ENCODE measurements around the gene SLC25A41. TPM values are rescaled to one million over a fixed set of nuclear protein-coding genes. Genes with fewer than 3 reads are reported as not detected.
A peak's percentile ranks its signal among the peaks of the same experiment; 100 is the strongest.

The SLC25A41 gene
- total and polyA plus RNA-seq, 9 of the 15 experiments (the other 6 are each of a cell fraction or from before 2014, with no cell fraction given): 0.08 to 4.2 (median 1.6) TPM

DNA sequence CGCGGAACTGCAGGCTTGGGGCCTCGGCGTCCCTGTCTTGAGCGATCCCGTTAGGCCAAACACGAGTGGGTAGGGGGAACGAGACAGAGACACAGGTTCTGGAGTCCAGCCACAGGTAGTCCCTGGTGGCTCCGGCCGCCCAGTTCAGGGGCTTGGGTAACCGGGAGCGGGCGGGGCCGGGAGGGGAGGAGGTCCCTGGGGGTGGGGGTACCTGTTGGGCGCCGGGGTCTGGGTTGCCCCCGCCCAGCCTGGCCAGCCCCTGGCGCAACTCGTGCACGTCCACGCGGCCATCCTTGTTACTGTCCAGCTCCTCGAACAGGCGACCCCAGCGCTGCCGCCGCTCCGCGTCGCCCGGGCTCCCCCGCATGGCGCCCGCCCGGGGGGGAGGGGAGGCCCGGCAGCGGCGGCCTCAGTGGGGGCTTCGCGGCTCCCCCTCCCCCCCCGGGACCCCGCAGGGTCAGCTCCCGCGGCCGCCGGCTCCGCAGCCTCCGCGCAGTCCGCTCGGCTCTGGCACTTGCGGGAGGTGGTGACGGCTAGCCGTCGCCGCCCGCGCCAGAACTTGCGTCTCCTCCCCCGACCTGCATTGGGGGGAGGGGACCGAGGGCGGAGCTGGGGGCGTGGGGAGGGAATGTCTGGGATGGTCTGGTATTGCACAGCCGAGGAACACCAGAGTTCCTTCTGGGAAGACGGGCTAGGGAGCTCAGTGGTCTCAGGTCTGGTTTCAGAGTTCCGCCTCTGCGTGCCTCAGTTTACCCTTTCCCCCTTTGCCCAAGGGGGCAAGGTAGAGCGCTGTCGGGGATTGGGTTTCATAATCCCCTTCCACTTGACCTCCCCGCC lies 25.9 kb upstream of the SLC25A41 start, which contains the start of gene SLC25A23 (continued):
- TF ChIP-seq SIX5 (IDR thresholded peaks at IDR 0.05; ENCODE audit: borderline replicate concordance in 1 of 2, insufficient read depth in 1 of 2, low read depth in 1 of 2, low read length in 2 of 2) (no peak), SAFB (IDR thresholded peaks at IDR 0.05; ENCODE audit: borderline replicate concordance, low read depth, low read length) (no peak), RBFOX2 (IDR thresholded peaks at IDR 0.05; ENCODE audit: low read depth, low read length) (peak; percentile 60), ZFX (CRISPR knock-in tag; IDR thresholded peaks at IDR 0.05) (0 out of 2 replicates have a peak, but pooled peaks have one; percentile 56), HES1 (IDR thresholded peaks at IDR 0.05; ENCODE audit: low read depth) (no peak), ATF7 (IDR thresholded peaks at IDR 0.05) (no peak), RB1 (IDR thresholded peaks at IDR 0.05; ENCODE audit: low read depth) (peak; percentile 73; the same call in 1 of the 2 replicates), TCF7L2 (IDR thresholded peaks at IDR 0.05; ENCODE audit: low read depth, low read length) (no peak), ZNF23 (CRISPR knock-in tag; IDR thresholded peaks at IDR 0.05) (no peak), TARDBP (IDR thresholded peaks at IDR 0.05) (no peak), PURB (CRISPR knock-in tag; IDR thresholded peaks at IDR 0.05; ENCODE audit: low read depth) (no peak), E2F6 (IDR thresholded peaks at IDR 0.05; ENCODE audit: borderline replicate concordance in 1 of 2, extremely low read depth in 1 of 2, insufficient read depth in 1 of 2, insufficient read length in 1 of 2, low read depth in 1 of 2, low read length in 1 of 2, poor library complexity in 1 of 2, severe bottlenecking in 1 of 2) (peak; percentile 31 to 63), ZNF134 (CRISPR knock-in tag; conservative IDR thresholded peaks at IDR 0.05) (no peak), SMC3 (conservative IDR thresholded peaks at IDR 0.05; ENCODE audit: insufficient read depth, low read depth, low read length) (no peak), CBX5 (IDR thresholded peaks at IDR 0.05; ENCODE audit: borderline replicate concordance, low read depth) (no peak), ZNF384 (IDR thresholded peaks at IDR 0.05; ENCODE audit: low read depth, low read length) (no peak), NFIC (IDR thresholded peaks at IDR 0.05) (0 out of 2 replicates have a peak, but pooled peaks have one; percentile 6), SMAD4 (CRISPR knock-in tag; conservative IDR thresholded peaks at IDR 0.05) (peak; percentile 57; the same call in 1 of the 2 replicates), RNF2 (IDR thresholded peaks at IDR 0.05) (peak; percentile 9; the same call in 1 of the 2 replicates), ZNF354B (CRISPR knock-in tag; IDR thresholded peaks at IDR 0.05) (no peak), POLR2G (IDR thresholded peaks at IDR 0.05; ENCODE audit: low read depth, low read length) (peak; percentile 80), BRCA1 (IDR thresholded peaks at IDR 0.05) (no peak), BRCA1 (CRISPR knock-in tag; IDR thresholded peaks at IDR 0.05) (peak; percentile 81; the same call in 1 of the 2 replicates)
- TF ChIP-seq, protein P1, sequence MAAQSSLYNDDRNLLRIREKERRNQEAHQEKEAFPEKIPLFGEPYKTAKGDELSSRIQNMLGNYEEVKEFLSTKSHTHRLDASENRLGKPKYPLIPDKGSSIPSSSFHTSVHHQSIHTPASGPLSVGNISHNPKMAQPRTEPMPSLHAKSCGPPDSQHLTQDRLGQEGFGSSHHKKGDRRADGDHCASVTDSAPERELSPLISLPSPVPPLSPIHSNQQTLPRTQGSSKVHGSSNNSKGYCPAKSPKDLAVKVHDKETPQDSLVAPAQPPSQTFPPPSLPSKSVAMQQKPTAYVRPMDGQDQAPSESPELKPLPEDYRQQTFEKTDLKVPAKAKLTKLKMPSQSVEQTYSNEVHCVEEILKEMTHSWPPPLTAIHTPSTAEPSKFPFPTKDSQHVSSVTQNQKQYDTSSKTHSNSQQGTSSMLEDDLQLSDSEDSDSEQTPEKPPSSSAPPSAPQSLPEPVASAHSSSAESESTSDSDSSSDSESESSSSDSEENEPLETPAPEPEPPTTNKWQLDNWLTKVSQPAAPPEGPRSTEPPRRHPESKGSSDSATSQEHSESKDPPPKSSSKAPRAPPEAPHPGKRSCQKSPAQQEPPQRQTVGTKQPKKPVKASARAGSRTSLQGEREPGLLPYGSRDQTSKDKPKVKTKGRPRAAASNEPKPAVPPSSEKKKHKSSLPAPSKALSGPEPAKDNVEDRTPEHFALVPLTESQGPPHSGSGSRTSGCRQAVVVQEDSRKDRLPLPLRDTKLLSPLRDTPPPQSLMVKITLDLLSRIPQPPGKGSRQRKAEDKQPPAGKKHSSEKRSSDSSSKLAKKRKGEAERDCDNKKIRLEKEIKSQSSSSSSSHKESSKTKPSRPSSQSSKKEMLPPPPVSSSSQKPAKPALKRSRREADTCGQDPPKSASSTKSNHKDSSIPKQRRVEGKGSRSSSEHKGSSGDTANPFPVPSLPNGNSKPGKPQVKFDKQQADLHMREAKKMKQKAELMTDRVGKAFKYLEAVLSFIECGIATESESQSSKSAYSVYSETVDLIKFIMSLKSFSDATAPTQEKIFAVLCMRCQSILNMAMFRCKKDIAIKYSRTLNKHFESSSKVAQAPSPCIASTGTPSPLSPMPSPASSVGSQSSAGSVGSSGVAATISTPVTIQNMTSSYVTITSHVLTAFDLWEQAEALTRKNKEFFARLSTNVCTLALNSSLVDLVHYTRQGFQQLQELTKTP (IDR thresholded peaks at IDR 0.05; ENCODE audit: low read depth in 1 of 2, partially characterized antibody in 2 of 2): no peak
